ENCODE measurements around the gene ITGB2.

The ITGB2 gene

GRCh38 chr21:44905016-44905727 lies 15.5 kb downstream of the ITGB2 start:
- no peak overlapping the region for H3K4me3 ChIP-seq (ENCODE audit: low read length in 2 of 2)
- peaks cover 0 to 4% of the 10 kb centered on the region in 2 donors for H3K4me1 ChIP-seq (ENCODE audit: control insufficient read depth in 2 of 2, insufficient read depth in 1 of 2, low read depth in 1 of 2, low read length in 2 of 2)
- H2AK5ac ChIP-seq (ENCODE audit: low read depth, low read length) = peak overlapping the region; percentile 59
- peak overlapping the region; percentile 65 for H3K18ac ChIP-seq (ENCODE audit: low read length)
- WGBS, 2 donors (ENCODE audit: extremely low coverage in 2 of 2, insufficient read length in 2 of 2, insufficient replicate concordance in 1 of 2) = no CpG with 5 or more reads among the region's 22 CpGs
- peak overlapping the region; percentile 50 for H3K23ac ChIP-seq (ENCODE audit: low read depth, low read length, poor library complexity)
- no peak overlapping the region for H2BK120ac ChIP-seq (ENCODE audit: low read depth, low read length)
- H2BK12ac ChIP-seq (ENCODE audit: low read length) = no peak overlapping the region
- no peak overlapping the region for H2AFZ ChIP-seq (ENCODE audit: low read length)
- no peak overlapping the region for H4K8ac ChIP-seq (ENCODE audit: low read depth, low read length)
- peaks cover 0 to 12% of the 10 kb centered on the region in 2 donors for H3K9me3 ChIP-seq (replicated peaks in 1 of 2; ENCODE audit: control insufficient read depth in 2 of 2, insufficient read depth in 1 of 2, low read depth in 1 of 2, low read length in 2 of 2)
- H3K9ac ChIP-seq (ENCODE audit: low read depth, low read length, poor library complexity) = peak overlapping the region; percentile 30
- H4K91ac ChIP-seq (ENCODE audit: low read depth, low read length, poor library complexity) = no peak overlapping the region
- no peak overlapping the region for H2BK5ac ChIP-seq (ENCODE audit: low read length)
- no peaks in the 10 kb centered on the region for H3K79me1 ChIP-seq (ENCODE audit: low read depth, low read length)
- peak overlapping the region; percentile 12 for H3K14ac ChIP-seq (ENCODE audit: low read length)
- H3K4me2 ChIP-seq (ENCODE audit: insufficient read depth, low read length, poor library complexity, severe bottlenecking) = no peak overlapping the region
- DNase-seq (ENCODE audit: low spot score) = no peak
- H3K27ac ChIP-seq (replicated peaks; ENCODE audit: low read length) = no peak overlapping the region
- no peak overlapping the region for H3K4ac ChIP-seq (ENCODE audit: low read length)
- peaks cover 0 to 2% of the 10 kb centered on the region in 2 donors for H3K36me3 ChIP-seq (replicated peaks in 1 of 2; ENCODE audit: control insufficient read depth in 2 of 2, insufficient read depth in 2 of 2, low read length in 2 of 2)
- peaks cover 0 to 59% (median 30%) of the 10 kb centered on the region in 3 experiments for H3K27me3 ChIP-seq (ENCODE audit: control insufficient read depth in 3 of 3, insufficient read depth in 3 of 3, low read depth in 1 of 3, low read length in 3 of 3)
- H2BK15ac ChIP-seq (ENCODE audit: low read length) = peak overlapping the region; percentile 42

- 100% methylated on average over 3 of the region's 14 CpGs; no CpG with 5 or more reads in 1 of the 2 donors for WGBS, 2 donors (ENCODE audit: extremely low coverage in 2 of 2, insufficient read length in 2 of 2, insufficient replicate concordance in 1 of 2)
- peak overlapping the region in 1 of 2 donors; percentile 5 for H3K4me3 ChIP-seq (ENCODE audit: low read length in 2 of 2)
These were observed 16.4 kb downstream of the ITGB2 start for GRCh38 chr21:44904141-44904923.

GRCh38 chr21:44903689-44904088 lies 17.0 kb downstream of the ITGB2 start:
- Histone ChIP-seq H3K14ac (ENCODE audit: low read length) (peak overlapping the region; percentile 98), H3K79me1 (ENCODE audit: low read depth, low read length) (no peaks in the 10 kb centered on the region), H2BK15ac (ENCODE audit: low read length) (no peak overlapping the region), H2AK5ac (ENCODE audit: low read depth, low read length) (no peak overlapping the region), H4K91ac (ENCODE audit: low read depth, low read length, poor library complexity) (no peak overlapping the region), H2BK12ac (ENCODE audit: low read length) (no peak overlapping the region), H3K9ac (ENCODE audit: low read depth, low read length, poor library complexity) (no peak overlapping the region), H3K23ac (ENCODE audit: low read depth, low read length, poor library complexity) (no peak overlapping the region), H3K27ac (replicated peaks; ENCODE audit: low read length) (no peak overlapping the region), H3K4me3 (ENCODE audit: low read length in 2 of 2) (no peak overlapping the region), H3K4me1 (ENCODE audit: control insufficient read depth in 2 of 2, insufficient read depth in 1 of 2, low read depth in 1 of 2, low read length in 2 of 2) (peaks cover 0 to 4% of the 10 kb centered on the region in 2 donors), H3K4me2 (ENCODE audit: insufficient read depth, low read length, poor library complexity, severe bottlenecking) (no peak overlapping the region), H2BK120ac (ENCODE audit: low read depth, low read length) (no peak overlapping the region), H4K8ac (ENCODE audit: low read depth, low read length) (no peak overlapping the region), H3K36me3 (replicated peaks in 1 of 2; ENCODE audit: control insufficient read depth in 2 of 2, insufficient read depth in 2 of 2, low read length in 2 of 2) (peaks cover 0 to 2% of the 10 kb centered on the region in 2 donors), H3K9me3 (replicated peaks in 1 of 2; ENCODE audit: control insufficient read depth in 2 of 2, insufficient read depth in 1 of 2, low read depth in 1 of 2, low read length in 2 of 2) (peaks cover 0 to 12% of the 10 kb centered on the region in 2 donors), H3K27me3 (ENCODE audit: control insufficient read depth in 3 of 3, insufficient read depth in 3 of 3, low read depth in 1 of 3, low read length in 3 of 3) (peaks cover 0 to 54% (median 20%) of the 10 kb centered on the region in 3 experiments), H3K18ac (ENCODE audit: low read length) (peak overlapping the region; percentile 62), H2BK5ac (ENCODE audit: low read length) (peak overlapping the region; percentile 71), H3K4ac (ENCODE audit: low read length) (no peak overlapping the region), H2AFZ (ENCODE audit: low read length) (no peak overlapping the region)
- no CpG with 5 or more reads among the region's 22 CpGs for WGBS, 2 donors (ENCODE audit: extremely low coverage in 2 of 2, insufficient read length in 2 of 2, insufficient replicate concordance in 1 of 2)
- DNase-seq (ENCODE audit: low spot score) = no peak

More at GRCh38 chr21:44904141-44904923, 16.4 kb downstream of the ITGB2 start:
- Histone ChIP-seq H3K36me3 (replicated peaks in 1 of 2; ENCODE audit: control insufficient read depth in 2 of 2, insufficient read depth in 2 of 2, low read length in 2 of 2) (peaks cover 0 to 2% of the 10 kb centered on the region in 2 donors), H3K23ac (ENCODE audit: low read depth, low read length, poor library complexity) (peak overlapping the region; percentile 50), H3K9ac (ENCODE audit: low read depth, low read length, poor library complexity) (peak overlapping the region; percentile 82), H3K14ac (ENCODE audit: low read length) (peak overlapping the region; percentile 98), H3K9me3 (replicated peaks in 1 of 2; ENCODE audit: control insufficient read depth in 2 of 2, insufficient read depth in 1 of 2, low read depth in 1 of 2, low read length in 2 of 2) (peaks cover 0 to 12% of the 10 kb centered on the region in 2 donors), H3K27me3 (ENCODE audit: control insufficient read depth in 3 of 3, insufficient read depth in 3 of 3, low read depth in 1 of 3, low read length in 3 of 3) (peaks cover 0 to 56% (median 26%) of the 10 kb centered on the region in 3 experiments), H3K18ac (ENCODE audit: low read length) (peak overlapping the region; percentile 25), H3K4me1 (ENCODE audit: control insufficient read depth in 2 of 2, insufficient read depth in 1 of 2, low read depth in 1 of 2, low read length in 2 of 2) (peaks cover 0 to 4% of the 10 kb centered on the region in 2 donors), H2BK15ac (ENCODE audit: low read length) (no peak overlapping the region), H2BK120ac (ENCODE audit: low read depth, low read length) (no peak overlapping the region), H2AK5ac (ENCODE audit: low read depth, low read length) (peak overlapping the region; percentile 58), H3K27ac (replicated peaks; ENCODE audit: low read length) (no peak overlapping the region), H4K91ac (ENCODE audit: low read depth, low read length, poor library complexity) (peak overlapping the region; percentile 99), H2BK5ac (ENCODE audit: low read length) (no peak overlapping the region), H3K4me2 (ENCODE audit: insufficient read depth, low read length, poor library complexity, severe bottlenecking) (no peak overlapping the region), H2AFZ (ENCODE audit: low read length) (no peak overlapping the region), H2BK12ac (ENCODE audit: low read length) (no peak overlapping the region), H4K8ac (ENCODE audit: low read depth, low read length) (peak overlapping the region; percentile 74), H3K4ac (ENCODE audit: low read length) (no peak overlapping the region), H3K79me1 (ENCODE audit: low read depth, low read length) (no peaks in the 10 kb centered on the region)
- no peak for DNase-seq (ENCODE audit: low spot score)
